Measurements from ENCODE around the gene TBL1Y.
"Not testable (repeated sequence)": the region's sequence is repeated elsewhere in the genome, so short reads cannot be mapped to it uniquely, and the experiment has no call there.

TBL1Y gene

GRCh38 chrY:6974971-6975370 lies 64.5 kb downstream of the TBL1Y start:
- no peak for DNase-seq

- DNase-seq = no peak
Measured at GRCh38 chrY:6977783-6978182, 67.3 kb downstream of the TBL1Y start.

- DNase-seq = no peak
Measured at GRCh38 chrY:6983221-6983620, 72.7 kb downstream of the TBL1Y start.

GRCh38 chrY:6987811-6988210 lies 77.3 kb downstream of the TBL1Y start:
- no peak for DNase-seq

- DNase-seq = no peak
Measured at GRCh38 chrY:6989886-6990620, 79.6 kb downstream of the TBL1Y start.

GRCh38 chrY:6992041-6992440 lies 81.5 kb downstream of the TBL1Y start:
- DNase-seq = no peak

GRCh38 chrY:6995987-6996386 lies 85.5 kb downstream of the TBL1Y start:
- no peak for DNase-seq

- DNase-seq = no peak
Measured at GRCh38 chrY:6997503-6998066, 87.1 kb downstream of the TBL1Y start.

- no peak for DNase-seq
Measured at GRCh38 chrY:6999905-7000304, 89.4 kb downstream of the TBL1Y start.

GRCh38 chrY:7002581-7002980 lies 92.1 kb downstream of the TBL1Y start:
- DNase-seq = no peak

GRCh38 chrY:7007911-7008310 lies 97.4 kb downstream of the TBL1Y start:
- no peak for DNase-seq

GRCh38 chrY:7008578-7009355 lies 98.3 kb downstream of the TBL1Y start:
- DNase-seq = no peak

- no peak for DNase-seq
Measured at GRCh38 chrY:7013051-7013450, 102.6 kb downstream of the TBL1Y start.

- no peak for DNase-seq
Measured at GRCh38 chrY:7016521-7016920, 106.0 kb downstream of the TBL1Y start.

- DNase-seq = no peak
Measured at GRCh38 chrY:7017244-7018080, 107.0 kb downstream of the TBL1Y start.

GRCh38 chrY:7039037-7039436 lies 128.5 kb downstream of the TBL1Y start:
- DNase-seq = no peak

GRCh38 chrY:7040662-7041061 lies 130.2 kb downstream of the TBL1Y start:
- no peak for DNase-seq

- DNase-seq = no peak
Measured at GRCh38 chrY:7041983-7042382, 131.5 kb downstream of the TBL1Y start.

GRCh38 chrY:7052461-7052860 lies 142.0 kb downstream of the TBL1Y start:
- not testable (repeated sequence) for DNase-seq

- no peak for DNase-seq
Measured at GRCh38 chrY:7056886-7057285, 146.4 kb downstream of the TBL1Y start.

GRCh38 chrY:7078725-7079124 lies 168.2 kb downstream of the TBL1Y start:
- DNase-seq = no peak

GRCh38 chrY:7080548-7080947 lies 170.1 kb downstream of the TBL1Y start:
- not testable (repeated sequence) for DNase-seq

- DNase-seq = peak in 1 of 2 experiments; percentile 25
Measured at GRCh38 chrY:7085606-7086005, 175.1 kb downstream of the TBL1Y start.
